Stimulated activated CD8-positive, alpha-beta memory T cell treated with anti-CD3 and anti-CD28 coated beads, Interleukin-7, amount 100 ng/mL, for 24 hours (primary cell): ENCODE data around the gene NELL1.

Experiments used
- DNase-seq: peaks from one replicate; pipeline ENCODE4 v3.0.0-alpha.2; 2020; ENCODE audit warnings: low read depth

NELL1 gene

GRCh38 chr11:21426931-21427330, 757.5 kb downstream of the NELL1 start:
- no peak for DNase-seq

- DNase-seq: no peak
Measured at GRCh38 chr11:21427726-21428125, 758.3 kb downstream of the NELL1 start.

- DNase-seq: no peak
Measured at GRCh38 chr11:21428796-21429195, 759.4 kb downstream of the NELL1 start.

GRCh38 chr11:21429401-21429800, 760.0 kb downstream of the NELL1 start:
- no peak for DNase-seq

- no peak for DNase-seq
Measured at GRCh38 chr11:21430537-21430936, 761.2 kb downstream of the NELL1 start.

GRCh38 chr11:21446939-21447590, 777.7 kb downstream of the NELL1 start:
- DNase-seq: no peak

- DNase-seq: no peak
Measured at GRCh38 chr11:21447871-21448270, 778.5 kb downstream of the NELL1 start.

- no peak for DNase-seq
Measured at GRCh38 chr11:21456186-21456585, 786.8 kb downstream of the NELL1 start.

- no peak for DNase-seq
Measured at GRCh38 chr11:21460082-21460481, 790.7 kb downstream of the NELL1 start.

GRCh38 chr11:21461701-21462100, 792.3 kb downstream of the NELL1 start:
- no peak for DNase-seq

GRCh38 chr11:21464601-21465193, 795.3 kb downstream of the NELL1 start:
- DNase-seq: no peak

- no peak for DNase-seq
Measured at GRCh38 chr11:21465203-21465602, 795.8 kb downstream of the NELL1 start.

- no peak for DNase-seq
Measured at GRCh38 chr11:21465920-21466319, 796.5 kb downstream of the NELL1 start.

GRCh38 chr11:21470521-21470920, 801.1 kb downstream of the NELL1 start:
- DNase-seq: no peak

GRCh38 chr11:21472261-21472660, 802.9 kb downstream of the NELL1 start:
- DNase-seq: no peak

GRCh38 chr11:21474529-21474928, 805.1 kb downstream of the NELL1 start:
- no peak for DNase-seq

GRCh38 chr11:21475276-21475675, 805.9 kb downstream of the NELL1 start:
- DNase-seq: no peak

- DNase-seq: no peak
Measured at GRCh38 chr11:21476588-21476987, 807.2 kb downstream of the NELL1 start.

GRCh38 chr11:21480240-21480639, 810.9 kb downstream of the NELL1 start:
- no peak for DNase-seq

GRCh38 chr11:21481255-21481654, 811.9 kb downstream of the NELL1 start:
- no peak for DNase-seq

GRCh38 chr11:21484039-21484438, 814.7 kb downstream of the NELL1 start:
- DNase-seq: no peak

- DNase-seq: no peak
Measured at GRCh38 chr11:21485006-21485405, 815.6 kb downstream of the NELL1 start.

- DNase-seq: no peak
Measured at GRCh38 chr11:21485426-21485825, 816.0 kb downstream of the NELL1 start.
